Activated naive CD8-positive, alpha-beta T cell treated with anti-CD3 and anti-CD28 coated beads, Interleukin-2, amount 10 ng/mL, durations not matched to agents 7 days and 5 days (primary cell): Measurements from ENCODE around the gene EIF3D. TPM values are rescaled to one million over a fixed set of nuclear protein-coding genes. Genes with fewer than 3 reads are reported as not detected.

ENCODE experiments used
- ATAC-seq: fragments of 150-1000 bp; cut with Tn5 transposase; one replicate; pipeline ENCODE4 v1.10.0; 2021; ENCODE audit warnings: low read depth, moderate library complexity
- POLR2A ChIA-PET: fragments of 350-600 bp; sonication (Branson Sonifier 250); formaldehyde crosslinking; loops from one replicate; lab custom pipeline; 2021; ENCODE audit warnings: antibody characterized with exemption; lab: Charles Lee
- DNase-seq: peaks from one replicate; pipeline ENCODE4 v3.0.0; 2021
- H3K27ac Mint-ChIP-seq: one replicate; pipeline ENCODE4 v1.8.0; 2022; ENCODE audit warnings: mild to moderate bottlenecking, mixed read lengths
- H3K27me3 Mint-ChIP-seq: one replicate; pipeline ENCODE4 v1.8.0; 2022; ENCODE audit warnings: mild to moderate bottlenecking, moderate library complexity, mixed read lengths
- H3K36me3 Mint-ChIP-seq: one replicate; pipeline ENCODE4 v1.8.0; 2021; ENCODE audit warnings: mild to moderate bottlenecking, mixed read lengths
- H3K4me1 Mint-ChIP-seq: one replicate; pipeline ENCODE4 v1.8.0; 2021; ENCODE audit warnings: mixed read lengths
- H3K4me3 Mint-ChIP-seq: one replicate; pipeline ENCODE4 v1.8.0; 2022; ENCODE audit warnings: mild to moderate bottlenecking, moderate library complexity, mixed read lengths
- H3K9me3 Mint-ChIP-seq: one replicate; pipeline ENCODE4 v1.8.0; 2021; ENCODE audit warnings: mixed read lengths
- total RNA-seq, 2 experiments: library from RNA; stranded (reverse); gene quantifications; one replicate each; pipeline ENCODE4 v1.2.3, GENCODE V29; 2021

The EIF3D gene
- total RNA-seq, 2 experiments from 2014 or later: 198 to 203 TPM

DNA sequence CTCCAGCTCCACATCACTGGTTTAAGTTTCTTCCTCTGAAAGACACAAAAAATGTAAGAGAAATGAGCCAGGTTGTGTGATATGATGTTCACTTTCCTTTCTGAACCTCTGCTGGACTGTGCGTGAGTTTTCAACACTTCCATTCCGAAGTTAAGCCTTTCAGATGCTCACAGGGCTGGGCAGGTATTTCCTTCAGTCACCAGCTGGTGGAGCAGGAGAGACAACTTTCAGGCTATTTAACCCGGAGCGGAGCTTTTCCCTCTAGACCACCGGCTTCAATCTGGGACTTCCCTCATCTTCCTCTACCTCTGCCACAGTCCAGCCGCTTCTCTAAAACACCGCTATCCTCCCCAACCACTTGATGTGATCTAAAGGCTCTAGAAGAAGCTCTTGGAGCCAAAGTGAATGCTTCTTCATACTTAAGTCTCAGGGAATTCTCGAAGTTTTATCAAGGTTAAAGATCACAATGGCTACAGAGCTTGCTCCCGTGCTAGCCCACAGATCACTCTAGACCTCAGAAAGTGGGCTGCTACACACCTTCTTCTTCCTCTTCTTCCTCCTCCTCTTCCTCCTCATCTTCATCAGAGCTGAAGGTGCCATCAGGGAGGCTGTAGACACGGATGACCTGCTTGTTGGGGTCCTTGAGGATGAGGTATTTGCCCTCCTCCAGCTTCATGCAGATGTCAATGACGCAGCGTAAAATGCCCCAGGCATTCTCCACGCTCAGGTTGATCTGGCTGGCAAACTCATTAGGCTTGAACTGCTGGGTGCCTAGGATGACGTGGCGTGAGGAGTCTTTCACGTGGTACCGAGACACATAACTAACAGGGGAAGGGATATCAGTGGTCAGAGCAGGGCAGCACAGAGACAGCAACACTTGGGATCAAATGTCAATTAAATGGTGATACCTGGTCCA is 17.7 kb downstream of the EIF3D start:
- POLR2A ChIA-PET: interaction anchor here (0.6 to 1.5 kb wide), 5 partner anchors 9 to 134 kb away, joined by 3 to 4 read pairs (median 3); partner anchors contain the start of genes EIF3D and TXN2
- DNase-seq: no peak
- H3K9me3 Mint-ChIP-seq: no peaks in the 10 kb centered on the region
- H3K4me3 Mint-ChIP-seq: no peak overlapping the region
- no peak for ATAC-seq
- peaks cover 9% of the 10 kb centered on the region for H3K4me1 Mint-ChIP-seq
- H3K27ac Mint-ChIP-seq: peak overlapping the region; percentile 44
- H3K36me3 Mint-ChIP-seq: peaks cover 44% of the 10 kb centered on the region
- no peaks in the 10 kb centered on the region for H3K27me3 Mint-ChIP-seq

DNA sequence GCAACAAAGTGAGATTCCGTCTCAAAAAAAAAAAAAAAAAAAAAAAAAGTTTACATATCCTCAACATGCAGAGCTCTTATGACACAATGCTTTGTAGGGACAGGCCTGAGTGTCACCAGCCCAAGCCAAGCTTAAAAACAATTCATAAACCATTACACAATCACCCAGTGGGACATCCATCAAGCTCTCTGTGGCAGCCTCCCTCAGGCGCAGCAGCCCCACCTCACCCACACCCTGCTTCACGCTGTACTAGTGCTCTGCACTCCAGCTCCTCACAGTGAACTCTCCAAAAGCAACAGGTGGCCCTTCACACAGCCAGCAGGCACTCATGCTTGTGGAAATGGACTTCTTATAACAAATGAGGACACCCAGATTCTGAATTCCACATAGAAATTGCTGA is 18.6 kb downstream of the EIF3D start:
- no peaks in the 10 kb centered on the region for H3K9me3 Mint-ChIP-seq
- POLR2A ChIA-PET: interaction anchor here (0.6 to 1.2 kb wide), 6 partner anchors 18 to 1704 kb away, joined by 3 to 6 read pairs (median 3); partner anchors contain the start of gene TXN2
- peaks cover 36% of the 10 kb centered on the region for H3K36me3 Mint-ChIP-seq
- no peak overlapping the region for H3K4me3 Mint-ChIP-seq
- ATAC-seq (no peak), DNase-seq (no peak)
- H3K27ac Mint-ChIP-seq: no peak overlapping the region
- H3K4me1 Mint-ChIP-seq: peaks cover 9% of the 10 kb centered on the region
- H3K27me3 Mint-ChIP-seq: no peaks in the 10 kb centered on the region

- H3K9me3 Mint-ChIP-seq: no peaks in the 10 kb centered on the region
- H3K4me1 Mint-ChIP-seq: peaks cover 15% of the 10 kb centered on the region
- no peaks in the 10 kb centered on the region for H3K27me3 Mint-ChIP-seq
- ATAC-seq (no peak), DNase-seq (no peak)
- H3K36me3 Mint-ChIP-seq: peaks cover 24% of the 10 kb centered on the region
- no peak overlapping the region for H3K27ac Mint-ChIP-seq
- POLR2A ChIA-PET: interaction anchor here (0.6 to 2.9 kb wide), 11 partner anchors 9 to 268 kb away, joined by 3 to 24 read pairs (median 4); partner anchors contain the start of genes EIF3D and TXN2
- H3K4me3 Mint-ChIP-seq: peak overlapping the region; percentile 76
These were observed 21.4 kb downstream of the EIF3D start for GRCh38 chr22:36507518-36508010.

DNA sequence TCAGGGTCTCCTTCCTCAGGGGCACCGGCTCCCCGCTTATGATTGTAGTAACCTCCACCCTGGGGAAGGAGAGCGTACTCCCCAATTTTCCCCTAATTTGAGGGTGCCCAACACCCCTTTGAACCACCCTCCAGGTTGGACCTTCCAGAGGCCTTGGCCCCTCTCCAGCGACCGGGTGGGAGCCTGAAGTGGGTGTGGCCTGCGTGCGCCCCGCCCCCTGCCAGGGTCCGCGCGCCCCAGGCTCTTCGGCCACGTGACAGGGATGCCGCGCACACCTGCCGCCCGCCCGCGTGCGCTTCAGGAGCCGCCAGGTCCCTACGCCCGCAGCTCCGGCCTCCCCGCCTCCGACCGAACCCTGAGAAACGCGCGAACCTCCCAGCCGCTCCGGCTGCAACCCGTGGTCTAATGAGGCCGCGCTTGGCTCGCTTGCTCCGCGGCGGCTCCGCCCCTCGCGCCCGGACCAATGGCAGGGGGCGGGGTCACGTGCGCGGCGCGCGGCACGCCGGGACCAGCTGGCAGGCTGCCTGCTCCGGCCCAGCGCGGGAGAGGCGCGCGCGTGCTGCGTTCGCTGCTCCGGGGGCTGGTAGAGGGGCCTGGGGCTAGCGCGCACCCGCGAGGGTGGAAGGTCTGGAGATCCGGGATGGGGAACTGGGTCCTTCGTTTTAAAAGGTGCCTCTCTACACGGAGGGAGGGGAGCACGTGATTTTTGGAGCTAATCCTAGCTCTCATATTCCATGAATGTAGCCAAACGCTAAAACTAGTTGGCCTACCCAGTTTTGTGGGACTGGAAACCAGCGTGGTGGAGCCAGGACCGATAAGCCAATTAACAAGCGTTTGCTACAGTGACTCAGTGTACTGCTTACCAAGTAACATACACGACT is 22.1 kb downstream of the EIF3D start, which contains the start of gene FOXRED2:
Gene FOXRED2, minus strand, starts transcription at position 404 of the 881 bp plus-strand sequence. CDS start 618 bp downstream, outside the sequence.
- ATAC-seq (peak; percentile 95), DNase-seq (peak; percentile 97)
- Mint-ChIP-seq H3K36me3 (peaks cover 19% of the 10 kb centered on the region), H3K9me3 (no peaks in the 10 kb centered on the region), H3K27me3 (no peaks in the 10 kb centered on the region), H3K4me1 (peaks cover 14% of the 10 kb centered on the region), H3K27ac (peak within 1 kb of the TSS; percentile 70), H3K4me3 (peak within 1 kb of the TSS; percentile 76)
- POLR2A ChIA-PET: interaction anchor here (0.6 to 2.9 kb wide), 12 partner anchors 10 to 269 kb away, joined by 3 to 24 read pairs (median 4); partner anchors contain the start of genes APOL2, EIF3D and TXN2

- Mint-ChIP-seq H3K4me1 (peaks cover 14% of the 10 kb centered on the region), H3K9me3 (no peaks in the 10 kb centered on the region), H3K36me3 (peaks cover 14% of the 10 kb centered on the region), H3K4me3 (peak overlapping the region; percentile 76), H3K27me3 (no peaks in the 10 kb centered on the region), H3K27ac (no peak overlapping the region)
- ATAC-seq (no peak), DNase-seq (no peak)
- POLR2A ChIA-PET: interaction anchor here (0.6 to 2.9 kb wide), 9 partner anchors 11 to 267 kb away, joined by 3 to 24 read pairs (median 4); partner anchors contain the start of genes APOL2, EIF3D and TXN2
These were observed 22.8 kb downstream of the EIF3D start for GRCh38 chr22:36505998-36506635.

- ATAC-seq: no peak
- H3K36me3 Mint-ChIP-seq: peaks cover 5% of the 10 kb centered on the region
- H3K4me1 Mint-ChIP-seq: peaks cover 4% of the 10 kb centered on the region
- no peak overlapping the region for H3K4me3 Mint-ChIP-seq
- no peak overlapping the region for H3K27ac Mint-ChIP-seq
- no peaks in the 10 kb centered on the region for H3K27me3 Mint-ChIP-seq
- H3K9me3 Mint-ChIP-seq: no peaks in the 10 kb centered on the region
- no peak for DNase-seq
- POLR2A ChIA-PET: no interaction called here
These were observed 30.9 kb downstream of the EIF3D start for GRCh38 chr22:36497910-36498665.

GRCh38 chr22:36493690-36494110 is 35.3 kb downstream of the EIF3D start:
- no peaks in the 10 kb centered on the region for H3K27me3 Mint-ChIP-seq
- ATAC-seq (peak; percentile 32), DNase-seq (no peak)
- H3K27ac Mint-ChIP-seq: no peak overlapping the region
- peaks cover 4% of the 10 kb centered on the region for H3K4me1 Mint-ChIP-seq
- no peak overlapping the region for H3K4me3 Mint-ChIP-seq
- H3K36me3 Mint-ChIP-seq: peaks cover 18% of the 10 kb centered on the region
- H3K9me3 Mint-ChIP-seq: no peaks in the 10 kb centered on the region
- POLR2A ChIA-PET: interaction anchor here (2.9 kb wide), 2 partner anchors 12 to 13 kb away, joined by 10 to 12 read pairs; partner anchors contain the start of genes FOXRED2 and TXN2

DNA sequence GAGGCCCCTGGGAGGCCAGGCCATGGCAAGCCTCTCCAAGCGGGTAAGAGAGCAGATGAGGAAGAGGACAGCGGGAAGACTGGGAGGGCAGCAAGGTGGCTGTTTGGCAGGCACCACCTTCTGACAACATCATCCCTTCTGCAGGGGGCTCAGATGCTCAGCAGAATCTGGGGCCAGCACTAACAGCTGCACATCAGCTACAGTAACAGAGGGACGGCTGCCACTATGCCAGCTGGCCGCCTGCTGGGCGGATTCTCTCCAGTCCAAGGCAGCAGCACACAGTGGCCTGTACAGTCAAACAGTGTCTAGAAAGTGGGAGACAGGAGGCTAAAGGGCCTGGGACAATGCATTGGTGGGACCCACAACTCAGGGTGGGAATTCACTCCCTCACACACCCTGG is 36.9 kb downstream of the EIF3D start:
- DNase-seq: no peak
- no peak for ATAC-seq
- peak overlapping the region; percentile 36 for H3K27ac Mint-ChIP-seq
- POLR2A ChIA-PET: interaction anchor here (2.9 kb wide), 1 partner anchor 10 kb away, joined by 12 read pairs; the partner anchor contains the start of gene TXN2
- H3K9me3 Mint-ChIP-seq: no peaks in the 10 kb centered on the region
- no peak overlapping the region for H3K4me3 Mint-ChIP-seq
- H3K27me3 Mint-ChIP-seq: no peaks in the 10 kb centered on the region
- peaks cover 24% of the 10 kb centered on the region for H3K36me3 Mint-ChIP-seq
- peaks cover 4% of the 10 kb centered on the region for H3K4me1 Mint-ChIP-seq

DNA sequence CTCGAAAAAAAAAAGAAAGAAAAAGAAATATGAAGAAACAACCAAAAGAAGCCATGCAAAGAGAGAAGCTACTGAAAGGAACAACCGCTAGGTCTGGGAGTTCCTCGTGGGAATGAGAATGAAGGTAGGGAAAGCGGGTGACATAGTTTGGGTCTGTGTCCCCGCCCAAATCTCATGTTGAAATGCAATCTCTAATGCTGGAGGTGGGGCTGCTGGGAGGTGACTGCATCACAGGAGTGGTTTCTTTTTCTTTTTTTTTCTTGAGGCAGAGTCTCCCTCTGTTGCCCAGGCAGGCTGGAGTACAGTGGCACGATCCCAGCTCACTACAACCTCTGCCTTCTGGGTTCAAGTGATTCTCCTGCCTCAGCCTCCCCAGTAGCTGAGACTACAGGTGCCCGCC is 37.8 kb downstream of the EIF3D start:
- no peak for ATAC-seq
- no peak overlapping the region for H3K4me3 Mint-ChIP-seq

GRCh38 chr22:36486619-36487384 is 42.2 kb downstream of the EIF3D start:
- peaks cover 4% of the 10 kb centered on the region for H3K4me1 Mint-ChIP-seq
- no peaks in the 10 kb centered on the region for H3K27me3 Mint-ChIP-seq
- H3K27ac Mint-ChIP-seq: no peak overlapping the region
- peaks cover 26% of the 10 kb centered on the region for H3K36me3 Mint-ChIP-seq
- POLR2A ChIA-PET: no interaction called here
- ATAC-seq (no peak), DNase-seq (no peak)
- no peak overlapping the region for H3K4me3 Mint-ChIP-seq
- H3K9me3 Mint-ChIP-seq: no peaks in the 10 kb centered on the region

More for the DNA sequence above, 37.8 kb downstream of the EIF3D start:
- POLR2A ChIA-PET: interaction anchor here (1.4 kb wide), 1 partner anchor 9 kb away, joined by 4 read pairs; the partner anchor contains the start of gene TXN2
- H3K27ac Mint-ChIP-seq: no peak overlapping the region
- H3K9me3 Mint-ChIP-seq: no peaks in the 10 kb centered on the region
- H3K36me3 Mint-ChIP-seq: peaks cover 32% of the 10 kb centered on the region
- peaks cover 8% of the 10 kb centered on the region for H3K4me1 Mint-ChIP-seq
- DNase-seq: no peak
- H3K27me3 Mint-ChIP-seq: no peaks in the 10 kb centered on the region
